ENCODE data around the gene CD300LB.
A peak's percentile ranks its signal among the peaks of the same experiment; 100 is the strongest.
"Not testable (repeated sequence)": the region's sequence is repeated elsewhere in the genome, so short reads cannot be mapped to it uniquely, and the experiment has no call there.

CD300LB gene

GRCh38 chr17:74528491-74529199 is 2.6 kb downstream of the CD300LB start:
- Histone ChIP-seq H3K27ac (no peak overlapping the region), H3K4me3 (no peak overlapping the region)

DNA sequence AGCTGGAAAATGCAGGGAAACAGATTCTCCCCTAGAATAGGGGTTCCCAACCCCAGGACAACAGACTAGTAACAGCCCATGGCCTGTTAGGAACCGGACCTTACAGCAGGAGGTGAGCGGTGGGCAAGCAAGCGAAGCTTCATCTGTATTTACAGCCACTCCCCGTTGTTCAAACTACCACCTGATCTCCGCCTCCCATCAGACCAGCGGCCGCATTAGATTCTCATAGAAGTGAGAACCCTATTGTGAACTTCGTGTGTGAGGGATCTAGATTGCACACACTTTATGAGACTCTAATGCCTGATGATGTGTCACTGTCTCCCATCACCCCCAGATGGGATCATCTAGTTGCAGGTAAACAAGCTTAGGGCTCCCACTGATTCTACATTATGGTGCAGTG is 3.5 kb downstream of the CD300LB start:
- peak overlapping the region in 1 of 21 experiments; percentile 1 for H3K27ac ChIP-seq
- no peak overlapping the region for H3K4me3 ChIP-seq

- Histone ChIP-seq H3K4me3 (no peak overlapping the region), H3K27ac (peak overlapping the region in 1 of 21 experiments; percentile 1)
These were observed 4.2 kb downstream of the CD300LB start for GRCh38 chr17:74527081-74527480.

- no peak overlapping the region for H3K27ac ChIP-seq
These were observed 4.6 kb downstream of the CD300LB start for GRCh38 chr17:74526681-74527080.

DNA sequence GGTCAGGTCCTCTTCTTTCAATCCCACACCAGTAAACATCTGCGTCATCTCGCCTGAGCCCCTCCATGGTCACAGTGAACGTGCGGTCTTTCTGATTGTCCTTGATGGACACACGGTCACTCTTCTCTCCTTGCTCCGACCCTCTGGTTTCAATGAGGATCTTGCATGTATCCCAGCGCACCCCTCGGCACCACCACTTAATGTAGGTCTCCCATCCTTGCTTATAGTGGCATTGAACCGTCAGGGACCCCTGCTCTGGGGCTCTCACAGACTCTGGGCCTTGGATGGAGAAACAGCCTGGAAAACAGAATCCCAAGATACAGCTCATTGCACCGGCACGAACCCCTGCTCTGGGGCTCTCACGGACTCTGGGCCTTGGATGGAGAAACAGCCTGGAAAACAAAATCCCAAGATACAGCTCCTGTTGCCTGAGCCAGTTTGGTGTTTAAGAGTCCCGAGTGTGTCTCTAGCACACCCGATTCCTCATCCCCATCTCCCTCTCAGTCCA is 5.4 kb downstream of the CD300LB start:
- Histone ChIP-seq H3K4me3 (no peak overlapping the region), H3K27ac (no peak overlapping the region)

More at GRCh38 chr17:74526681-74527080, 4.6 kb downstream of the CD300LB start:
- H3K4me3 ChIP-seq, result no peak overlapping the region

DNA sequence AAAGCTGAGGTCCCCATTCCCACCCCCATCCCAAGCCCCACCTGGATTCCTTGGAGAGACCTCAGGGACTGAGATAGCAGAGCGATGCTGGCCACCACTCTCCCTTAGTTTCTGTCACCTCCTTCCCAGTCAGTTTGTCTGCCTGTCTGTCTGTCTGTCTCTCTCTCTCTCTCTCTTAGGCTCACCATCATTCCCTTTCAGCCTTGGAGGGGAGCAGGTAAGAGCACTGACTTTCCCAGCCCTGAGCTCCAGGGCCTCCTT is 5.9 kb downstream of the CD300LB start:
- Histone ChIP-seq H3K27ac (no peak overlapping the region), H3K4me3 (no peak overlapping the region)

DNA sequence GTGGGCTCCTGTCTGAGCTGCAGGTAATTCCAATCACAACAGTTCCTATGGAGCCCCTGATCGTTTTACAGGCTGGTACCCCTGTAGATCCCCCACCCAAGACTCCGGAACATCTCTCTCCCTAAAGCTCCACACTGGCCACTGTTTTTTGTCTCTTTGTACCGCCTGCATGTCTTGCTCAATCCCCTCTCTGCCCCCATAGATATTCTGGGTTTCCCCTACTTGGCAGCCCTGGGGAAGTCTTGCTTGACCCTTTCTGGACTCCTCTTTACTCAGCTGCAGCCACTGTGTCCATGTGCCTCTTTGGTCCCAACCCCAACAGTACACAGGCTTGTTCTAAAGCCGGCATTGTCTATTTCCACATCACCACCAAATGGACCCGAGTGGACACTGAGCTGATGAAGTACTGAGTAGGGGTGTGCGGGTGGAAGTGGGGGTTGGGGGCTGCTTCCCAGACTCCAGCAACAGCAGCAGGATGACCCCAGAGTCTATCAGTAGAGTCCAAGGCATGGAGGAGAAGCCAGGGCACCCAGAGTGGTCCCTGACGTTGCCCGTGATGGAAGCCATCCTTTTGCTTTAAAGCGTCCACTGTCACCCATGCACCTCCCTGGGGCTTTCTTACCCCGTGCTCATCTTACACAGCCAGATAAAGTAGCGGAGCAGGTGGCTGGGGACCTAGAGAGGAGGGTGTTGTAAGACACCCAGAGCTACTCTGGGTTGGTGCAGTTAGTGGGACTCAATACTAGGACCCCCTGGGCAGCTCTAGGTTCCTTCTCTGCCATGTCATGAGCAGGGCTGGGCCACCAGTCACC is 6.4 kb downstream of the CD300LB start:
- Histone ChIP-seq H3K4me3 (no peak overlapping the region), H3K27ac (no peak overlapping the region)

GRCh38 chr17:74523308-74523707 is 8.0 kb downstream of the CD300LB start:
- H3K4me3 ChIP-seq, result no peak overlapping the region
- no peak overlapping the region for H3K27ac ChIP-seq

DNA sequence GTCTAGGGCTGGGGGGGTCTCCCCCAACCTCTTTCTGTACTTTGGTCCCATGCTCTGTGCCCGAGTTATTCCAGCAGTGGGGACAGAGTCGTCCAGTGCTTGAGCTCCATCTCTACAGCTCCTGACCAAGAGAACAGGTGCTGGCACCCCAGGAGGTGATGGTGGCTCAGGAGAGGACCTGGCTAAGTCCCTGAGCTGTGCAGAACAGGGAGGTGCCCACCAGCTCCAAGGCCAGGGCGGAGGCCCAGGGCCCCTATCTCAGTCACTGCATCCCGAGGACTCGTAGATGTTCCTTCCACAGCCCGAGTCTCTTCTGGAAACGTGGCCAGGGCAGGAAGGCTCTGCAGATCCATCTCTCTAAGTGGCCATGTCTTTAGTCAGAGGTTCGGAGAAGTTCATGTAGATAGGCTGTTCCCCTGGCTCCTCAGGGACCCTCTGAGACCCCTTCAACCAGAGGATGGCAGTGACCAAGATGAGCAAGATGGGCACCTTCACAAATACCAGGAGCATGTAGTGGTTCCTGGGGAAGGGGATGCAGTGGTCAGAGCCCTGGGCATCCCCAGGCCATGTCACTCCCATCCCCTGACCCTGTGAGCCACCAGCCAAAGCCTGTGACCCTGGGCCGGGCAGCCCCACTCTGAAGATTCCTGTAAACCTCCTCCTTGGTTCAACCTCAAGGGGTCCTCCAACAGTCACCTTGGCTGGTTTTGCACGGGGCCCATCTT is 8.7 kb downstream of the CD300LB start:
- Histone ChIP-seq H3K4me3 (no peak overlapping the region), H3K27ac (peak overlapping the region in 1 of 21 experiments; percentile 44)

DNA sequence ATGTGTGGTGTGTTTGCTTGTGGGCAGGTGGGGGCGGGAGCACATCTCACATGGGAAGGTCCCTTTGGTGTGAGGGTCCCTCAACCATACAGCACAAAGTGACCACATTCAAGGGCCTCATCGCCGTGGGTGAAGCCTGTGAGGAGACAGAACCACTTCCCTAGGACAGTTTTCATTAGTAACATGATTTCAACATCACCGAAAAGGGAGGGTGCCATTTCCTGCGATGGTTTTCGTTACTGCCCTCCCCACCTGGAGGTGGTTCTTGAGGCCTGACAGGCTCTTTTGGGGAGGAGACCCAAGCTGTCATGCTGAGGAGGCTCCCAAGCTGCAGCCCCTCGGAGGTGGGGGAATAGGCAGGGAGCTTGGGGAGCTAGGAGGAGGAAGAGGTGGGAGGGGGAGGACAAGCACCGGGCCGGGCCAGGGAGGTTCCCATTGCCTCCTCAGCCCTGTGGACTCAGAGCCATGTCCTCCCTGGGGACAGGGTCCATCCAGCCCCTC is 9.5 kb downstream of the CD300LB start:
- Histone ChIP-seq H3K27ac (peak overlapping the region in 16 of 21 experiments; percentile 19 to 85 (median 52)), H3K4me3 (no peak overlapping the region)

DNA sequence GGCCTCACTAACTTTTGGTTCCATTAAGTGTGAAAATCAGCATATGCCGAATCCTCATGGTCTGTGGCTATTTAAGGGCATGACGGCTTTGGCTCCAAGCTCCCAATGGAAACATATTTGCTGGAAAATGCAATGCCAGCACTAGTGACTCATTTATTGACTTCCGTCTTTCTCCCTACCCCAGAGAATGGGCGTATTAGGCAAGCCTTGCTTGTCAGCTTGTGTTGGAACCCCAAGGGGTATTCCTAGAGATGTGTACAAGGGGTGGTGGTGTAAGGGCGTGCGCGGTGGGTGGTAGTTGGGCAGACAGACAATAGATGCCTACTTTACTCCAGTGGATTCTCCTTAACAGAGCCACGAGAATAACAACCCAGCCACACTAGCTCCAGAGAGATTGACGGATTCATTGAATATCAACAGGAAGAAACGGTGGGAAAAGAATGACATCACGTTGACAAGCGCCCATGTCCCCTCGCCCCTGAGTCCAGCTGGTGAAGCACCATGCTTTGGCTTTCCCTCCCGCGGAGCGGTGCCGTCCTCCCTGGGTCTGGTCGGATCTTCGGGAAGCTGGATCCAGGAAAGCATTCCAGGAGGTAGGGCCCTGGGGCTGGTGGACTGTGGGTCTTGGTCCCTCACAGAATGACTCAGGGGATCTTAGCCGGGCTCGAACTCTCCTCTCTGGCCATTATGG is 10.3 kb downstream of the CD300LB start:
- Histone ChIP-seq H3K27ac (peak overlapping the region in 18 of 21 experiments; percentile 9 to 85 (median 53)), H3K4me3 (no peak overlapping the region)

GRCh38 chr17:74520016-74520434 is 11.2 kb downstream of the CD300LB start:
- Histone ChIP-seq H3K27ac (peak overlapping the region in 9 of 21 experiments; percentile 18 to 85 (median 50)), H3K4me3 (no peak overlapping the region)

DNA sequence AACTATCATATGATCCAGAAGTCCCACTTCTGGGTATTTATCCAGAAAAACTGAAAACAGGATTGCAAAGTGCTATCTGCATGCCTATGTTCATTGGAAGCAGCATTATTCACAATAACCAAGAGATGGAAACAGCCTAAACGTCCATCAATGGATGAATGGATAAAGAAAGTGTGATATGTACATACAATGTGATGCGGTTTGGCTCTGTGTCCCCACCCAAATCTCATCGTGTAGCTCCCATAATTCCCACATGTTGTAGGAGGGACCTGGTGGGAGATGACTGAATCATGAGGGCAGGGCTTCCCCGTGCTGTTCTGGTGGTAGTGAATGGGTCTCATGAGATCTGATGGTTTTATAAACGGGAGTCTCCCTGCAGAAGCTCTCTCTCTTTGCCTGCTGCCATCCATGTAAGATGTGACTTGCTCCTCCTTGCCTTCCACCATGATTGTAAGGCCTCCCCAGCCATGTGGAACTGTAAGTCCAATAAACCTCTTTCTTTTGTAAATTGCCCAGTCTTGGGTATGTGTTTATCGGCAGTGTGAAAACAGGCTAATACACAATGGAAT is 12.8 kb downstream of the CD300LB start:
- H3K27ac ChIP-seq, H3K4me3 ChIP-seq: not testable (repeated sequence)

- H3K27ac ChIP-seq, result no peak overlapping the region
- no peak overlapping the region for H3K4me3 ChIP-seq
These were observed 14.5 kb downstream of the CD300LB start for GRCh38 chr17:74516561-74517328.

GRCh38 chr17:74515941-74516340 is 15.3 kb downstream of the CD300LB start:
- Histone ChIP-seq H3K27ac (no peak overlapping the region), H3K4me3 (no peak overlapping the region)

- no peak overlapping the region for H3K4me3 ChIP-seq
- H3K27ac ChIP-seq, result no peak overlapping the region
These were observed 16.5 kb downstream of the CD300LB start for GRCh38 chr17:74514632-74515334.

DNA sequence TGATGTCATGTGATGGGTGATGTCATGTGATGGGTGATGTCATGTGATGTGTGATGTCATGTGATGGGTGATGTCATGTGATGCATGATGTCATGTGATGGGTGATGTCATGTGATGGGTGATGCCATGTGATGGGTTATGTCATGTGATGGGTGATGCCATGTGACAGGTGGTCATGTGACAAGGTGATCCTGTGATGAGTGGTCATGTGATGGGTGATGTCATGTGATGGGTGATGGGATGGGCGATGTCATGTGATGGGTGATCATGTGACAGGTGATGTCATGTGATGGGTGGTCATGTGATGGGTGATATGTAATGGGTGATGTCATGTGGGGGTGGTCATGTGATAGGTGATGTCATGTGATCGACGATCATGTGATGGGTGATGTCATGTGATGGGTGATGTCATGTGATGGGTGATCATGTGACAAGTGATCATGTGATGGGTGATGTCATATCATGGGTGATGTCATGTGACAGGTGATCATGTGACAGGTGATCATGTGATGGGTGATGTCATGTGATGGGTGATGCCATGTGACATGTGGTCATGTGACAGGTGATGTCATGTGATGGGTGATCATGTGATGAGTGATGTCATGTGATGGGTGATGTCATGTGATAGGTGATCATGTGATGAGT is 17.2 kb downstream of the CD300LB start:
- no peak overlapping the region for H3K27ac ChIP-seq
- no peak overlapping the region for H3K4me3 ChIP-seq
